ENCODE measurements around the gene EIF4A2. TPM values are rescaled to one million over a fixed set of nuclear protein-coding genes. Genes with fewer than 3 reads are reported as not detected.

EIF4A2 gene
- total and polyA plus RNA-seq, 9 of the 15 experiments (the other 6 are each of a cell fraction or from before 2014, with no cell fraction given): 307 to 754 (median 435) TPM

DNA sequence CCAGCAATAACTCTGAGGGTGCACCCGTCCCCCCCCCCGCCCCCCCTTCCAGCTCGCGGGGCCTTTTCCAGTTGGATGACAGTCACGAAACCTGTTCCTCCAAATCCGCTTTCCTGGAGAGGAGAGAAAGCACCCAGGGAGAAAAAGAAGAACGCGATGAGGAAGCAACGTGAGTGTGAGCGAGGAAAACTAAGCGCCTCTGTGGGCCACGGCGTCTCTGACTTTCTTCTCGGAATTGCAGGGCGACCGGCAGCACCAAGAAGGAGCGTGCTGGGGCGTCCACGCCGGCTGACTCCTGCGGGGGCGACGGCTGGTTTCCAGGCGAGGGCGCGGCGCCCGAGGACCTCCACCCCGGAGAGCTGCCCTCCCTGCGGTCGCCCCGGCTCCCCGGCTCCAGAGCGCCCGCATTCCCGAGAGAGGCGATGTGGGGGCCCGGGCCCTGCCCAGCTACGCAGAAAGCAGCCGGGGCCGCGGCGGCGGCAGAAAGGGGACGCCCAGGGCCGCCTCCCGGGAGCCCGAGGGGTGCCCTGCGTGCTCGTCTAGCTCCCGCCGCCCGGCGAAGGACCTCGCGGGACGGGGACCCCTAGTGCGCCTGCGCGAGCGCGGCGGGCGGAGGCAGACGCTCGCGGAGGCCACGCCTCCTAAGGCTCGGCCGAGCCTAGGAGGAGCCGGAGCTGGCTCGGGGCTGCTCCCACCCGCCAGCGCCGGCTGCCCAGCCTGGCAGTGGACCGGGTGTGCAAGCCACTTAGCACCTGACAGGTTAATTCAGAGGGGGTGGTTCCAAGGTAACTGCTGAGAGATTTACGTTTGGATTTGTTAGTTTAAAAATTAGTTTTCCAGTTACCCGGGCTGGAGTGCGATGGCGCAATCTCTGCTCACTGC lies 43.8 kb downstream of the EIF4A2 start (continued):
- TF ChIP-seq BCLAF1 (IDR thresholded peaks at IDR 0.05; ENCODE audit: borderline replicate concordance in 1 of 2, control insufficient read depth in 1 of 2, low read depth in 2 of 2, low read length in 1 of 2) (no peak), ZNF408 (CRISPR knock-in tag; IDR thresholded peaks at IDR 0.05; ENCODE audit: low read depth) (no peak), TCFL5 (CRISPR knock-in tag; conservative IDR thresholded peaks at IDR 0.05) (no peak), CXXC5 (CRISPR knock-in tag; IDR thresholded peaks at IDR 0.05) (peak; percentile 67; the same call in 1 of the 2 replicates), ZBED1 (IDR thresholded peaks at IDR 0.05) (no peak), CREBBP (IDR thresholded peaks at IDR 0.05; ENCODE audit: low read depth, low read length) (no peak), MED1 (CRISPR knock-in tag; IDR thresholded peaks at IDR 0.05; ENCODE audit: borderline replicate concordance) (no peak), ETV1 (tag; conservative IDR thresholded peaks at IDR 0.05; ENCODE audit: low read depth) (no peak), MCM2 (IDR thresholded peaks at IDR 0.05; ENCODE audit: low read depth) (no peak), MTA1 (IDR thresholded peaks at IDR 0.05; ENCODE audit: borderline replicate concordance) (no peak), ZBTB26 (CRISPR knock-in tag; IDR thresholded peaks at IDR 0.05) (no peak), FOXA1 (IDR thresholded peaks at IDR 0.05; ENCODE audit: borderline replicate concordance) (no peak), RBM34 (IDR thresholded peaks at IDR 0.05; ENCODE audit: borderline replicate concordance, insufficient read depth, low read length) (no peak), BHLHE40 (IDR thresholded peaks at IDR 0.05; ENCODE audit: low read length) (no peak), SREBF1 (IDR thresholded peaks at IDR 0.05; ENCODE audit: borderline replicate concordance, low read depth, low read length) (no peak)
- TF ChIP-seq, protein P1, sequence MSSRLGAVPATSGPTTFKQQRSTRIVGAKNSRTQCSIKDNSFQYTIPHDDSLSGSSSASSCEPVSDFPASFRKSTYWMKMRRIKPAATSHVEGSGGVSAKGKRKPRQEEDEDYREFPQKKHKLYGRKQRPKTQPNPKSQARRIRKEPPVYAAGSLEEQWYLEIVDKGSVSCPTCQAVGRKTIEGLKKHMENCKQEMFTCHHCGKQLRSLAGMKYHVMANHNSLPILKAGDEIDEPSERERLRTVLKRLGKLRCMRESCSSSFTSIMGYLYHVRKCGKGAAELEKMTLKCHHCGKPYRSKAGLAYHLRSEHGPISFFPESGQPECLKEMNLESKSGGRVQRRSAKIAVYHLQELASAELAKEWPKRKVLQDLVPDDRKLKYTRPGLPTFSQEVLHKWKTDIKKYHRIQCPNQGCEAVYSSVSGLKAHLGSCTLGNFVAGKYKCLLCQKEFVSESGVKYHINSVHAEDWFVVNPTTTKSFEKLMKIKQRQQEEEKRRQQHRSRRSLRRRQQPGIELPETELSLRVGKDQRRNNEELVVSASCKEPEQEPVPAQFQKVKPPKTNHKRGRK (tag; IDR thresholded peaks at IDR 0.05): no peak
- TF ChIP-seq, protein P2, sequence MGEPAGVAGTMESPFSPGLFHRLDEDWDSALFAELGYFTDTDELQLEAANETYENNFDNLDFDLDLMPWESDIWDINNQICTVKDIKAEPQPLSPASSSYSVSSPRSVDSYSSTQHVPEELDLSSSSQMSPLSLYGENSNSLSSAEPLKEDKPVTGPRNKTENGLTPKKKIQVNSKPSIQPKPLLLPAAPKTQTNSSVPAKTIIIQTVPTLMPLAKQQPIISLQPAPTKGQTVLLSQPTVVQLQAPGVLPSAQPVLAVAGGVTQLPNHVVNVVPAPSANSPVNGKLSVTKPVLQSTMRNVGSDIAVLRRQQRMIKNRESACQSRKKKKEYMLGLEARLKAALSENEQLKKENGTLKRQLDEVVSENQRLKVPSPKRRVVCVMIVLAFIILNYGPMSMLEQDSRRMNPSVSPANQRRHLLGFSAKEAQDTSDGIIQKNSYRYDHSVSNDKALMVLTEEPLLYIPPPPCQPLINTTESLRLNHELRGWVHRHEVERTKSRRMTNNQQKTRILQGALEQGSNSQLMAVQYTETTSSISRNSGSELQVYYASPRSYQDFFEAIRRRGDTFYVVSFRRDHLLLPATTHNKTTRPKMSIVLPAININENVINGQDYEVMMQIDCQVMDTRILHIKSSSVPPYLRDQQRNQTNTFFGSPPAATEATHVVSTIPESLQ (CRISPR knock-in tag; IDR thresholded peaks at IDR 0.05): 0 out of 2 replicates have a peak, but pooled peaks have one; percentile 59

All from K562 (cell line).